ENCODE results near the gene PHOX2B.

Gene PHOX2B

GRCh38 chr4:41748571-41749475 is at the start of gene PHOX2B:
Gene PHOX2B (minus strand): TSS chr4:41748725. CDS start chr4:41748610, 115 bp downstream.
- DNase-seq, result no peak

- DNase-seq, result no peak
Measured at GRCh38 chr4:41797260-41797659, 48.7 kb upstream of the PHOX2B start.

GRCh38 chr4:41796545-41797210 is 48.2 kb upstream of the PHOX2B start:
- DNase-seq, result no peak

- DNase-seq, result no peak
Measured at GRCh38 chr4:41795796-41796385, 47.4 kb upstream of the PHOX2B start.

- no peak for DNase-seq
Measured at GRCh38 chr4:41792166-41792565, 43.6 kb upstream of the PHOX2B start.

- DNase-seq, result no peak
Measured at GRCh38 chr4:41791557-41791956, 43.0 kb upstream of the PHOX2B start.

GRCh38 chr4:41787931-41788330 is 39.4 kb upstream of the PHOX2B start:
- DNase-seq, result no peak

GRCh38 chr4:41785665-41786064 is 37.1 kb upstream of the PHOX2B start:
- no peak for DNase-seq

- DNase-seq, result no peak
Measured at GRCh38 chr4:41784191-41784979, 35.9 kb upstream of the PHOX2B start.

- DNase-seq, result no peak
Measured at GRCh38 chr4:41776466-41776865, 27.9 kb upstream of the PHOX2B start.

- DNase-seq, result no peak
Measured at GRCh38 chr4:41763729-41764128, 15.2 kb upstream of the PHOX2B start.

- no peak for DNase-seq
Measured at GRCh38 chr4:41758884-41759283, 10.4 kb upstream of the PHOX2B start.

- DNase-seq, result no peak
Measured at GRCh38 chr4:41757521-41758156, 9.1 kb upstream of the PHOX2B start.

- no peak for DNase-seq
Measured at GRCh38 chr4:41753942-41754341, 5.4 kb upstream of the PHOX2B start.

GRCh38 chr4:41752081-41752836 is 3.7 kb upstream of the PHOX2B start:
- no peak for DNase-seq

GRCh38 chr4:41751449-41752061 is 3.0 kb upstream of the PHOX2B start:
- no peak for DNase-seq

GRCh38 chr4:41750626-41751448 is 2.3 kb upstream of the PHOX2B start:
- DNase-seq, result no peak

GRCh38 chr4:41750121-41750625 is 1.6 kb upstream of the PHOX2B start:
- no peak for DNase-seq

GRCh38 chr4:41749631-41750039 is 1.1 kb upstream of the PHOX2B start:
- no peak for DNase-seq

GRCh38 chr4:41748074-41748570 is 403 bp downstream of the PHOX2B start:
- no peak for DNase-seq

All from stimulated activated naive CD4-positive, alpha-beta T cell treated with Interleukin-2 at 50 U/mL for 16 hours (primary cell).